Tibial nerve (tissue), 4 donors: ENCODE results near the gene UBE2Q1. TPM values are rescaled to one million over a fixed set of nuclear protein-coding genes. Genes with fewer than 3 reads are reported as not detected.

Source experiments
- DNase-seq, 2 donors: peaks; one replicate each; pipeline ENCODE4 v3.0.0-alpha.2; 2019; ENCODE audit warnings: low spot score in 2 of 2
- H3K27ac ChIP-seq, 4 donors: fragments of 200-600 bp; sonication (generic) in 3 of 4; one replicate each; pipeline ENCODE4 v1.5.1; 2017 to 2019; ENCODE audit warnings: mild to moderate bottlenecking in 1 of 4
- H3K27me3 ChIP-seq, 2 donors: fragments of 200-600 bp; sonication (generic) in 1 of 2; one replicate each; pipeline versions ENCODE4 v1.5.1 to v1.6.0; 2017 to 2019
- H3K36me3 ChIP-seq, 3 donors: fragments of 200-600 bp; sonication (generic); one replicate each; pipeline ENCODE4 v1.5.1; 2018 to 2019
- H3K4me1 ChIP-seq, 4 donors: fragments of 200-600 bp; sonication (generic) in 3 of 4; one replicate each; pipeline ENCODE4 v1.5.1; 2017 to 2019
- H3K4me3 ChIP-seq, 4 donors: fragments of 200-600 bp; sonication (generic) in 3 of 4; one replicate each; pipeline ENCODE4 v1.5.1; 2017 to 2019; ENCODE audit warnings: mild to moderate bottlenecking in 1 of 4, moderate library complexity in 1 of 4
- H3K9me3 ChIP-seq, 4 donors: fragments of 200-600 bp; sonication (generic) in 3 of 4; one replicate each; pipeline ENCODE4 v1.5.1; 2017 to 2019
- CTCF ChIP-seq, 5 experiments: fragments of 200-600 bp in 3 of 5; fragments of 450-650 bp in 2 of 5; sonication (generic) in 3 of 5; IDR thresholded peaks; one replicate each; pipeline ENCODE4 v1.5.1; 2016 to 2019; ENCODE audit warnings: antibody characterized with exemption in 5 of 5, mild to moderate bottlenecking in 3 of 5, moderate library complexity in 2 of 5
- EP300 ChIP-seq, 2 donors: sonication (generic); formaldehyde crosslinking; IDR thresholded peaks; one replicate each; pipeline ENCODE4 v1.6.1; 2017; ENCODE audit warnings: antibody characterized with exemption in 2 of 2, mild to moderate bottlenecking in 1 of 2
- POLR2A ChIP-seq, 2 donors: fragments of 450-650 bp; IDR thresholded peaks; one replicate each; pipeline ENCODE4 v1.6.1; 2017; ENCODE audit warnings: antibody characterized with exemption in 2 of 2, mild to moderate bottlenecking in 2 of 2, moderate library complexity in 2 of 2
- WGBS, 2 donors: methylation state at CpG; one replicate each; pipeline ENCODE4 v1.1.5; 2018; 5-methylcytosine and 5-hydroxymethylcytosine counted together
- total RNA-seq, 4 donors: library from RNA; depleted of rRNA; stranded (reverse); fragments of >200 nt; gene quantifications; one replicate each; pipeline ENCODE4 v1.1.0, GENCODE V29; 2016

Gene UBE2Q1
- total RNA-seq, 4 donors from 2014 or later = 14.9 to 69.8 (median 18.9) TPM

GRCh38 chr1:154502066-154502743 lies 56.3 kb downstream of the UBE2Q1 start, which contains the start of the genes SHE and TDRD10:
Gene SHE, minus strand, starts transcription at chr1:154502412. Its CDS starts 386 bp downstream, at chr1:154502026.
Gene TDRD10, plus strand, starts transcription at chr1:154502219. Its CDS starts 4,685 bp downstream, at chr1:154506904.
- H3K27me3 ChIP-seq = peaks cover 0 to 68% of the 10 kb centered on the region in 2 donors
- peaks cover 0 to 24% (median 7%) of the 10 kb centered on the region in 4 donors for H3K4me1 ChIP-seq
- no peaks in the 10 kb centered on the region for H3K36me3 ChIP-seq
- TF ChIP-seq POLR2A (IDR thresholded peaks at IDR 0.05) (no peak), EP300 (IDR thresholded peaks at IDR 0.05) (no peak), CTCF (IDR thresholded peaks at IDR 0.05) (no peak)
- no peak for DNase-seq
- peaks cover 0 to 16% (median 0%) of the 10 kb centered on the region in 4 donors for H3K9me3 ChIP-seq
- WGBS, 2 donors = 1 to 4% methylated on average over 37 to 70 of the region's 90 CpGs
- H3K4me3 ChIP-seq = peak within 1 kb of the TSS; percentile 30 to 61 (median 42)
- peak within 1 kb of the TSS in 2 of 4 donors; percentile 55 to 80 for H3K27ac ChIP-seq

- peaks cover 0 to 16% (median 0%) of the 10 kb centered on the region in 4 donors for H3K9me3 ChIP-seq
- H3K27me3 ChIP-seq = peaks cover 0 to 72% of the 10 kb centered on the region in 2 donors
These were observed 56.9 kb downstream of the UBE2Q1 start for GRCh38 chr1:154501423-154502065.

GRCh38 chr1:154500533-154500932 lies 57.9 kb downstream of the UBE2Q1 start:
- Histone ChIP-seq H3K4me3 (peak overlapping the region in 2 of 4 donors; percentile 53 to 61), H3K27ac (no peak overlapping the region), H3K27me3 (peaks cover 0 to 72% of the 10 kb centered on the region in 2 donors), H3K9me3 (peaks cover 0 to 6% (median 0%) of the 10 kb centered on the region in 4 donors), H3K4me1 (peaks cover 0 to 24% (median 7%) of the 10 kb centered on the region in 4 donors), H3K36me3 (no peaks in the 10 kb centered on the region)
- TF ChIP-seq POLR2A (IDR thresholded peaks at IDR 0.05) (no peak), EP300 (IDR thresholded peaks at IDR 0.05) (no peak), CTCF (IDR thresholded peaks at IDR 0.05) (no peak)
- WGBS, 2 donors = 74 to 81% methylated on average over 8 of the region's 8 CpGs
- no peak for DNase-seq

More at GRCh38 chr1:154501423-154502065, 56.9 kb downstream of the UBE2Q1 start:
- peak in 1 of 2 donors; percentile 26 for TF ChIP-seq EP300 (IDR thresholded peaks at IDR 0.05)
- TF ChIP-seq POLR2A (IDR thresholded peaks at IDR 0.05) = no peak
- Histone ChIP-seq H3K36me3 (no peaks in the 10 kb centered on the region), H3K4me3 (peak overlapping the region; percentile 30 to 61 (median 42)), H3K4me1 (peaks cover 0 to 24% (median 7%) of the 10 kb centered on the region in 4 donors), H3K27ac (peak overlapping the region in 2 of 4 donors; percentile 55 to 80)
- peak in 1 of 2 donors; percentile 30 for DNase-seq
- WGBS, 2 donors = 2% methylated on average over 40 to 54 of the region's 54 CpGs

GRCh38 chr1:154499446-154499845 lies 59.0 kb downstream of the UBE2Q1 start:
- Histone ChIP-seq H3K9me3 (peaks cover 0 to 5% (median 0%) of the 10 kb centered on the region in 4 donors), H3K36me3 (no peaks in the 10 kb centered on the region), H3K4me1 (peaks cover 0 to 24% (median 7%) of the 10 kb centered on the region in 4 donors), H3K27ac (no peak overlapping the region), H3K27me3 (peaks cover 0 to 68% of the 10 kb centered on the region in 2 donors), H3K4me3 (peak overlapping the region in 1 of 4 donors; percentile 61)
- TF ChIP-seq POLR2A (IDR thresholded peaks at IDR 0.05) = no peak
- 75 to 86% methylated on average over 1 of the region's 1 CpG for WGBS, 2 donors
- DNase-seq = no peak

Other genes with a start within 250 kb of the UBE2Q1 start
- gene AQP10, start 237.6 kb downstream of the UBE2Q1 start, total RNA-seq = under 1 TPM in 1 of 4 donors, not detected in 3; 0.21 TPM
- 100 to 1,000 TPM; 136 to 261 (median 156) TPM for gene ATP8B2, start 233.1 kb downstream of the UBE2Q1 start, total RNA-seq
- gene IL6R, start 153.3 kb downstream of the UBE2Q1 start, total RNA-seq = 10 to 100 TPM; 31.6 to 53.7 (median 33.5) TPM
- gene TDRD10, start 56.4 kb downstream of the UBE2Q1 start, total RNA-seq = 1 to 10 TPM; 6.7 to 9.0 (median 7.6) TPM
- 10 to 100 TPM in 3 of 4 donors, 1 to 10 TPM in 1; 9.0 to 24.6 (median 18.0) TPM for gene SHE, start 56.2 kb downstream of the UBE2Q1 start, total RNA-seq
- gene CHRNB2, start 9.1 kb upstream of the UBE2Q1 start, total RNA-seq = not detected
- gene ADAR, start 49.5 kb upstream of the UBE2Q1 start, total RNA-seq = 100 to 1,000 TPM; 105 to 120 (median 107) TPM